H9 (cell line): ENCODE data around the gene ARL4C. TPM values are rescaled to one million over a fixed set of nuclear protein-coding genes. Genes with fewer than 3 reads are reported as not detected.
A peak's percentile ranks its signal among the peaks of the same experiment; 100 is the strongest.

Experiments
- DNase-seq: peaks from one replicate; pipeline ENCODE4 v3.0.0-alpha.2; 2017
- H2AFZ ChIP-seq: one replicate; pipeline ENCODE4 v1.6.1; 2013; ENCODE audit warnings: mild to moderate bottlenecking, low read length, control low read depth, moderate library complexity
- H2AK5ac ChIP-seq: 2 replicates; pipeline ENCODE4 v1.6.1; 2013; ENCODE audit warnings: low read length, control low read depth, mixed read lengths; ENCODE audit not compliant: insufficient read length
- H2BK120ac ChIP-seq: one replicate; pipeline ENCODE4 v1.6.1; 2013; ENCODE audit warnings: low read depth, mild to moderate bottlenecking, low read length, control low read depth, inconsistent platforms; ENCODE audit not compliant: poor library complexity, severe bottlenecking
- H2BK12ac ChIP-seq: 2 replicates; pipeline ENCODE4 v1.6.1; 2013; ENCODE audit warnings: low read length, control low read depth, mixed read lengths, low read depth; ENCODE audit not compliant: insufficient read length
- H2BK15ac ChIP-seq: 2 replicates; pipeline ENCODE4 v1.6.1; 2013; ENCODE audit warnings: low read depth, low read length, control low read depth
- H2BK20ac ChIP-seq: one replicate; pipeline ENCODE4 v1.6.1; 2013; ENCODE audit warnings: low read depth, mild to moderate bottlenecking, low read length, control low read depth, inconsistent platforms; ENCODE audit not compliant: poor library complexity, severe bottlenecking
- H2BK5ac ChIP-seq: 2 replicates; pipeline ENCODE4 v1.6.1; 2013; ENCODE audit warnings: low read length, control low read depth, mixed read lengths; ENCODE audit not compliant: insufficient read length
- H3K14ac ChIP-seq: 2 replicates; pipeline ENCODE4 v1.6.1; 2013; ENCODE audit warnings: low read length, control low read depth; ENCODE audit not compliant: insufficient read depth
- H3K18ac ChIP-seq: 2 replicates; pipeline ENCODE4 v1.6.1; 2013; ENCODE audit warnings: low read depth, mild to moderate bottlenecking, mixed read lengths, low read length, control low read depth; ENCODE audit not compliant: insufficient read length
- H3K23ac ChIP-seq: 2 replicates; pipeline ENCODE4 v1.6.1; 2013; ENCODE audit warnings: low read length, control low read depth, mixed read lengths, low read depth; ENCODE audit not compliant: insufficient read length
- H3K23me2 ChIP-seq: 2 replicates; pipeline ENCODE4 v1.6.1; 2013; ENCODE audit warnings: low read depth, mild to moderate bottlenecking, mixed read lengths, low read length, control low read depth; ENCODE audit not compliant: insufficient read length, poor library complexity, severe bottlenecking
- H3K27ac ChIP-seq: 2 replicates; pipeline ENCODE4 v1.5.1; 2013; ENCODE audit warnings: low read length, control low read depth, mixed read lengths, low read depth; ENCODE audit not compliant: insufficient read length
- H3K27me3 ChIP-seq: 2 replicates; pipeline ENCODE4 v1.6.1; 2013; ENCODE audit warnings: low read length, control low read depth, inconsistent platforms; ENCODE audit not compliant: insufficient read depth
- H3K4ac ChIP-seq: 2 replicates; pipeline ENCODE4 v1.6.1; 2013; ENCODE audit warnings: low read depth, mild to moderate bottlenecking, control low read depth, inconsistent platforms, low read length, moderate library complexity
- H3K4me1 ChIP-seq: 2 replicates; pipeline ENCODE4 v1.6.1; 2013; ENCODE audit warnings: low read length, control low read depth, inconsistent platforms; ENCODE audit not compliant: insufficient read depth
- H3K4me2 ChIP-seq: 2 replicates; pipeline ENCODE4 v1.6.1; 2013; ENCODE audit warnings: low read length, control low read depth, mixed read lengths; ENCODE audit not compliant: insufficient read length, insufficient read depth
- H3K56ac ChIP-seq: 2 replicates; pipeline ENCODE4 v1.6.1; 2013; ENCODE audit warnings: low read depth, mild to moderate bottlenecking, mixed read lengths, low read length, control low read depth; ENCODE audit not compliant: insufficient read length
- H3K79me1 ChIP-seq: 2 replicates; pipeline ENCODE4 v1.6.1; 2013; ENCODE audit warnings: low read depth, mild to moderate bottlenecking, moderate library complexity, low read length, control low read depth, inconsistent platforms; ENCODE audit not compliant: insufficient read depth, poor library complexity, severe bottlenecking
- H3K79me2 ChIP-seq: 2 replicates; pipeline ENCODE4 v1.6.1; 2013; ENCODE audit warnings: low read length, control low read depth, inconsistent platforms; ENCODE audit not compliant: insufficient read depth
- H3K9ac ChIP-seq: 2 replicates; pipeline ENCODE4 v1.6.1; 2013; ENCODE audit warnings: low read length, control low read depth, mixed read lengths; ENCODE audit not compliant: insufficient read length; ENCODE audit errors: extremely low read depth
- H3K9me3 ChIP-seq: one replicate; pipeline ENCODE4 v1.6.1; 2013; ENCODE audit warnings: low read depth, low read length, inconsistent platforms; ENCODE audit not compliant: control insufficient read depth
- H3T11ph ChIP-seq: one replicate; pipeline ENCODE4 v1.6.1; 2013; ENCODE audit warnings: mild to moderate bottlenecking, low read length, control low read depth, inconsistent platforms
- H4K20me1 ChIP-seq: one replicate; pipeline ENCODE4 v1.6.1; 2013; ENCODE audit not compliant: control insufficient read depth, insufficient read length, insufficient read depth
- H4K5ac ChIP-seq: 2 replicates; pipeline ENCODE4 v1.6.1; 2013; ENCODE audit warnings: low read depth, mild to moderate bottlenecking, mixed read lengths, low read length, control low read depth; ENCODE audit not compliant: insufficient read length
- H4K8ac ChIP-seq: replicated peaks from 2 replicates; pipeline ENCODE4 v1.6.1; 2013; ENCODE audit warnings: low read length, control low read depth, mixed read lengths, low read depth; ENCODE audit not compliant: insufficient read length
- H4K91ac ChIP-seq: 2 replicates; pipeline ENCODE4 v1.6.1; 2013; ENCODE audit warnings: low read depth, mild to moderate bottlenecking, moderate library complexity, mixed read lengths, low read length, control low read depth; ENCODE audit not compliant: insufficient read length
- H3K27ac Mint-ChIP-seq, 3 experiments: 2 replicates in 2 of 3; 3 replicates in 1 of 3; pipeline ENCODE4 v1.8.0; 2020 to 2021; ENCODE audit warnings: mixed read lengths in 3 of 3, mild to moderate bottlenecking in 1 of 3, moderate library complexity in 1 of 3
- H3K27me3 Mint-ChIP-seq: 2 replicates; pipeline ENCODE4 v1.8.0; 2021; ENCODE audit warnings: low read depth, mild to moderate bottlenecking, moderate library complexity, mixed read lengths
- H3K36me3 Mint-ChIP-seq, 3 experiments: 2 replicates in 2 of 3; 3 replicates in 1 of 3; pipeline ENCODE4 v1.8.0; 2020 to 2021; ENCODE audit warnings: low read depth in 3 of 3, mixed read lengths in 3 of 3; ENCODE audit not compliant: insufficient read depth in 1 of 3
- H3K4me1 Mint-ChIP-seq, 2 experiments: 2 replicates each; pipeline ENCODE4 v1.8.0; 2020; ENCODE audit warnings: mixed read lengths in 2 of 2
- H3K4me3 Mint-ChIP-seq, 2 experiments: 2 replicates in 1 of 2; 3 replicates in 1 of 2; pipeline ENCODE4 v1.8.0; 2020 to 2021; ENCODE audit warnings: mild to moderate bottlenecking in 2 of 2, mixed read lengths in 2 of 2, moderate library complexity in 1 of 2
- H3K9me3 Mint-ChIP-seq, 2 experiments: 2 replicates in 1 of 2; 3 replicates in 1 of 2; pipeline ENCODE4 v1.8.0; 2020; ENCODE audit warnings: mild to moderate bottlenecking in 2 of 2, mixed read lengths in 2 of 2, moderate library complexity in 1 of 2
- CTCF ChIP-seq: fragments of 200-600 bp; sonication (generic); conservative IDR thresholded peaks from 3 replicates; pipeline ENCODE4 v1.8.0; 2021; ENCODE audit warnings: antibody characterized with exemption, mild to moderate bottlenecking
- WGBS: extraction: QIAGEN DNeasy Blood & Tissue Kit; methylation state at CpG from one replicate; pipeline ENCODE4 v1.1.7; 2013; ENCODE audit warnings: missing lambda C conversion rate, low lambda C conversion rate, mixed read lengths; ENCODE audit not compliant: insufficient read length; ENCODE audit errors: extremely low coverage; 5-methylcytosine and 5-hydroxymethylcytosine counted together
- total RNA-seq: library from RNA; stranded (reverse); gene quantifications from 2 replicates; pipeline ENCODE4 v1.2.1, GENCODE V29; 2021

ARL4C gene
- total RNA-seq, 1 experiment from 2014 or later: 12.0 TPM

GRCh38 chr2:234492717-234493485, 4.0 kb downstream of the ARL4C start:
- Histone ChIP-seq H4K8ac (no peak overlapping the region), H3K9ac (no peak overlapping the region), H3K56ac (no peak overlapping the region), H4K91ac (no peak overlapping the region), H3K4me1 (no peaks in the 10 kb centered on the region; the same call in 1 of the 2 replicates), H3K23ac (no peak overlapping the region), H3K23me2 (peaks cover 19% of the 10 kb centered on the region), H2BK12ac (no peak overlapping the region), H2BK20ac (no peak overlapping the region), H3K14ac (no peak overlapping the region), H3K79me2 (no peaks in the 10 kb centered on the region), H2AFZ (no peak overlapping the region), H4K5ac (no peak overlapping the region), H3K27ac (no peak overlapping the region), H2AK5ac (no peak overlapping the region), H3K27me3 (peaks cover 3% of the 10 kb centered on the region; the same call in 1 of the 2 replicates), H3K18ac (no peak overlapping the region), H2BK5ac (no peak overlapping the region), H4K20me1 (no peaks in the 10 kb centered on the region), H3K9me3 (no peaks in the 10 kb centered on the region), H3T11ph (no peak overlapping the region), H3K4ac (no peak overlapping the region), H2BK15ac (no peak overlapping the region), H3K79me1 (no peaks in the 10 kb centered on the region), H3K4me2 (no peak overlapping the region), H2BK120ac (no peak overlapping the region)
- H3K4me1 Mint-ChIP-seq: peaks cover 37 to 42% of the 10 kb centered on the region in 2 experiments
- H3K27me3 Mint-ChIP-seq: peaks cover 17% of the 10 kb centered on the region
- no peak for TF ChIP-seq CTCF
- peak overlapping the region in 1 of 3 experiments; percentile 21; a peak in 1 of 7 replicates for H3K27ac Mint-ChIP-seq
- peak overlapping the region; percentile 24 to 67; a peak in 3 of 5 replicates for H3K4me3 Mint-ChIP-seq
- H3K36me3 Mint-ChIP-seq: no peaks in the 10 kb centered on the region; a peak in 2 of 7 replicates
- no peaks in the 10 kb centered on the region for H3K9me3 Mint-ChIP-seq
- no peak for DNase-seq
- no CpG with 5 or more reads among the region's 10 CpGs for WGBS
